HS-27A (cell line): ENCODE results near the gene CIT.
"Not testable (repeated sequence)": the region's sequence is repeated elsewhere in the genome, so short reads cannot be mapped to it uniquely, and the experiment has no call there.

Experiments used
- DNase-seq: peaks from one replicate; pipeline ENCODE4 v3.0.0-alpha.2; 2012; ENCODE audit warnings: low read depth, missing footprints

The CIT gene

DNA sequence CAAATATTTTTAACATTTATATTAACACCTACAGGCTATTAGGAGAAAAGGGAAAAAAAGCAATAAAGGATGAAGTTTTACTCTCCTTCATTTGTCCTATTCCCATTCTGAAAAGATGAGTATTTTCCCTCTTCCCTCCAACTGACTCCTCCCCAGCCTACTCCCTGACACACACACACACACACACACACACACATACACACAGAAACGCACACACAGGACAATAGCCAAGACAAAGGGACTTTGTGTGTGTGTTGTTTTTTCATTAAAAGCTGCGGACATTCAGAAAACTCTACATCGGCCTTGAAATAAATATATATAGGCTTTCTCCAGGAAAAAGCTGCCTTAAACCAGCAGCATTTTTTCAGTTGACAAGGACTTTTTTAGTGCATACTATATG is 134.4 kb downstream of the CIT start:
- no peak for DNase-seq

DNA sequence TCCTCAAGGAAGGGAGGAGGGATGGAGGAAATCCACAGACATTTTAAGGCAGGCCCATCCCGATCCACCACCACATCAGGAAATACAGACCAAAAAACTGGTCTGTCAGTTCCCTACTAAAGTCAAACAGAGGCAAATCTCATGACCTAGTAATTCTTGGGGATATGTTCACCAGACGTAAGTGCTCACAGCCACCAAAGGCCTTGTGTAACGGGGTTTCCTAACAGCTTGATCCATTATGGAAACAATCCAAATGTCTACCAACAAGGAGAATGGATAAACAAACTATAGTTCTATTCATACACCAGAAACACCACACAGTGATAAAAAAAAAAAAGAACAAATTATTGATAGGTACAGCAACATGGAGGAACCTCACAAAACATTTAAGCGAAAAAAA is 136.3 kb downstream of the CIT start:
- DNase-seq, result no peak

DNA sequence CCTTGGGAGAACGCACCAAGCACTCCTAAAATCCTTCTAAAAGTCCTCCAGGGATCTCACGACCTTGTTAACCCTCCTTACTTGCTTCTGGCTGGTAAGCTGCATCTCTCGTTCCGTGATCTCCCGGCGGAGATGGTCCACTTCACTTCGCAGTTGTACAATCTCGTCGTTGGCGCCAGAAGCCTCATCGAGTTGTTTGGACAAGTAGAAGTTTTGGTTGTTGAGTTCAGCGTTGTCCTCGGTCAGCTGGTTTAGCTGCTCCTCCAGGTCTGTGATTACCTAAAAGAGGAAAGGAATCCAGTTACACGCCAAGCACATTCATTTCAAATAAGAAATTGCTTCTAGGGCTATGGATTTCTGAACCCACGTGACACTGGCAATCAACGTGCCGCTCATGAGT is 142.0 kb downstream of the CIT start:
- no peak for DNase-seq

DNA sequence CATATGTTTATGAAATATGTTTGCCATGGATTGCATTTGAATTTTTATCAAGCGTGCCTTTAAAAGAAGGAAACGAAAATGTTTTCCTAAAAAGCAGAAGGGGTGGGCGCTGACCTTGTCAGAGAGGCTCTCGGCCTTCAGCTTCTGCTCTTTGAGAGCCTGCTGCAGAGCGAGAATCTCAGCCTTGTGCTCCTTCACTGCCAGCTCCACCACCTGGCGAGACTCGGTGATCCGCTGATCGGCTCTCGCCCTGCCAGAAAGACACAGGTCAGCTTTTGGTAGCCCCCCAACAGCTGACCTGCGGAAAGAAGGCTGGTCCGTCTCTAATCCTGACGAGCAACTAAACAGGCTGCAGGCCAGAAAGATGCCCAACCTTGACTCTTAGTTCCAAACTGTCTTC is 146.7 kb downstream of the CIT start:
- no peak for DNase-seq

DNA sequence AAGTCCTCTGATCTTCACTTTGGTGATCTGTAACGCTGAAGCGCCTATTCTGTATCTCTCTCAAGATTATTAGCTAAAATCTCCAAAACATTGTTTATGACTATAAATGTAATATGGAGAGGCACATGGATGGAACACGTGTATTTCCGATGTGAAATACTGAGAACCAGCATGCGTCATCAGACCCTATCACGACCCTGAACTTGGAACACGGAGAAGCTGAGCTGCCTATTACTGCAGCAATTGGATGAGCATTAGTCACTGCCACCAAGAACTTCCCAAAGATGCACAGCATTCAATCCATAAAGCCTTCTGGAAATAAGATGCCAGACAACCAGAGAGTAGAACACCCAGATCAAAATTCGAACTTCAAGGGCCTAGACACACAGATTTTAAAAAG is 147.2 kb downstream of the CIT start:
- no peak for DNase-seq

DNA sequence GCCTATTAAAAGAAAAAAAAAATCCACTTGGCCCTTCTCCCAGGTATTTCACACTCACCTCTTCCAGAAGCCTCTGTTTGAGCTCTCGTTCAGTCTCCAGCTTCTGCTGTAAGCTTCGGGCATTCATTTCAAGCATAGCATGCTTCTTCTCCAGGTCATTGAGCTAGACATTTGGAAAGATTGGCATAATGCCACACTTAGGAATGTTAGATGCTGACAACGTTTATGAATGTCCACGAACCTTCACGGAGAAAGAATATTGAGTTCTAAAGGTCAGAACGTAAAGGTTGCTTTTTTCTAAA is 148.7 kb downstream of the CIT start:
- no peak for DNase-seq

DNA sequence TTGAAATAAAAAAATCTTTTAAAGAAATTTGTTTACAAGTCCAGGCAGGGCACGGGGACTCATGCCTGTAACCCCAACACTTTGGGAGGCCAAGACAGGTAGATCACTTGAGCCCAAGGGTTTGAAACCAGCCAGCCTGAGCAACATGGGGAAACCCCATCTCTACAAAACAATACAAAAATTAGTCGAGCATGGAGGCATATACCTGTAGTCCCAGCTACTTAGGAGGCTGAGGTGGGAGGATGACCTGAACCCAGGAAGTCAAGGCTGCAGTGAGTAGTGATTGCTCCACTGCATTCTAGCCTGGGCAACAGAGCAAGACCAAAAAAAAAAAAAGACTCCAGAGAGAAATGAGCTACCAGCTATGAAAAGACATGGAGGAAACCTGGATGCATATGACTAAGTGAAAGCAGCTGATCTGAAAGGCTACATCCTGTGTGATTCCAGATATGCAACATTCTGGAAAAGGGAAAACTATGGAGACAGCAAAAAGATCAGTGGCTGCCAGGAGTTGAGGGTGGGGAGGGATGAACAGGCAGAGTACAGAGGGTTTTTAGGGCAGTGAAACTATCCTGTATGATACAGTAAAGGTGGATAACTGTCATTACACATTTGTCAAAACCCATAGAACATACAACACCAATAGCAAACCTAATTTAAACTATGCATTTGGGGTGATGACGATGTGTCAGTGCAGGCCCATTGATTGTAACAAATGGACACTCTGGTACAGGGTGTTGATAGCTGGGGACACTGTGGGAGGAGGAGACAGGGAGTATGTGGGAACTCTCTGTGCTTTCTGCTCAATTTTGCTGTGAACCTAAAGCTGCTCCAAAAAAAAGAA is 149.3 kb downstream of the CIT start:
- no peak for DNase-seq

DNA sequence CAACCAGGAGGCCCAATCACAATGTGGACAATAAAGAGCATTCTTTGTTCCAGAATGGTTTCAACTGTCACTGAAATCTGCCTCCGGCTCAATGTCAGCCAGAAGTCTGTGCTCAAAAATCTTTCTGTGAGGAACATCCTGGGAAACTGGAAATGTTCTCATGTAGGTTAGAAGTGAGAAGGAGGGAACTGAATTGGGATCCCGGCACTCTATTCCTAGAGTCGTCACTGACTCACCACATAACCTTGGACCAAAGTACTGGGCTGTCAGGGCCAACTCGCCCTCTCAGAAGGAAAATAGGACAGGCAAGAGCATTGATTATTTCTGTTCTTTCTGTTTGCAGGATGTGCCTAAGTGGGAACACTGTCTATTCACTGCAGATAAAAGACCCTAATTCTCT is 151.6 kb downstream of the CIT start:
- no peak for DNase-seq

DNA sequence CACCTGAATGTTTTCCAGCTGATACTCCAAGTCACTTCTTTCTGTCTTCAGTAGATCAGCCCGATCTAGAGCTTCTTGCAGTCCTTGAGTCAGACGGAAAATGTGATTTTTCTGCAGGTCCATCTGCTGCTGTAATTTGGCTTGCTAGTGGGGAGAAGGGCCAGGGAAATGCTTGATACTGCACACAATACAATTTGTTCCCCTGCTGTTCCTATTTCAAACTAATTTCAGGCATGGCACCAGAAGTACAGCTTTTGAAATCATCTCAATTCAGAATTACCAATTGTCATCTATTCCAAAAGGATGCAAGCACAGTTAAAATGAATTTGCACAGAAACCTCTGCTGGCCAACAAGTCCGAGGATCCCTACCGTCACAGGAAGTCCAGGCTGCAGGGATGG is 155.8 kb downstream of the CIT start:
- no peak for DNase-seq

DNA sequence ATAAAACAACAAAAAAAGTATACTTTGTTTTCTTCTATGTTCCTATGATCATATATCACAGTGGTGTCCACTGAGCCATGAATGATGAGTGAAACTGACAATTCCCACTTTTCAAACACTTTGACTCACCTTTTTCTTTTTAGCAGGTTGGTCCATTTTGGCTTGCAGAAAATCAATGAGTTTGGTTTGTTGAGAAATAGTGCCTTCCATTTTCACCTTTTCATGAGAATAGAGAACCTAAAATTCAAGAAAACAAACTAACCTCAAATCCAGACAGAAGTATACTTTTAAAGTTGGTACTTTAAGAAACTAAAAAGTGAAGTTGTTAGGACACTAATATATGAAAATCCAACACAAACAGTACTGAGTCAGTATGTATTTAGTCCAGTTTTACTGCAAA is 156.8 kb downstream of the CIT start:
- no peak for DNase-seq

DNA sequence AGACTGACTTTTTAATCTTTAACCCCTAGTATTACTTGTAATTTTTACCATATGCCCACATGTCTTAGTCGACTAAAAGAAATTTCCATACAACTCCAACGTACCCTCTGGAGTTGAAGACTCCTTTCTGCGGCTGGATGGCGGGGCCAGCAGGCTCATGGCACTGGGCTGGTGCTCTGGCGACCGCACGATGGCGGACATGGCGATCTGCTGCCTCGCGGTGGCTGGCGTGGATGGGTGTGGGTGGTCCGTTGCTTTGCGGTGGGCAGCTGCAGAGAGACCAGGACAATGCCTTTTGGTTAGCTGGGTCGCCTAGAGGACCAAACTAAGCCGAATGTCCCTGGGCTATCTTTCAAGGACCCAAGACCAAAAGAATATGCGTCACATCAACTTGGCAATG is 159.0 kb downstream of the CIT start:
- DNase-seq, result no peak

DNA sequence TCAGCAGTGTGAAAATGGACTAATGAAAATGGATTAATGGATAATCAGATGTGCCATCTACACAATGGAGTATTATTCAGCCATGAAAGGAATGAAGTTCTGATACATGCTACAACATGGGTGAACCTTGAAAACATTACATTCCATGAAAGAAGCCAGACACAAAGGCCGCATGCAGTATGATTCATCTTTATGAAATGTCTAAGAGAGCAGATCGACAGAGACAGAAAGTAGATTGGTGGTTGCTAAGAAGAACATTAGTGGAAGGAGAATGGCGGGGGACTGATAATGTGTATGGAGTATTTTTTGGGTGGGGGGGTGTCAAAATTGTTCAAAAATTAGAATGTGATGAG is 161.9 kb downstream of the CIT start:
- no peak for DNase-seq

DNA sequence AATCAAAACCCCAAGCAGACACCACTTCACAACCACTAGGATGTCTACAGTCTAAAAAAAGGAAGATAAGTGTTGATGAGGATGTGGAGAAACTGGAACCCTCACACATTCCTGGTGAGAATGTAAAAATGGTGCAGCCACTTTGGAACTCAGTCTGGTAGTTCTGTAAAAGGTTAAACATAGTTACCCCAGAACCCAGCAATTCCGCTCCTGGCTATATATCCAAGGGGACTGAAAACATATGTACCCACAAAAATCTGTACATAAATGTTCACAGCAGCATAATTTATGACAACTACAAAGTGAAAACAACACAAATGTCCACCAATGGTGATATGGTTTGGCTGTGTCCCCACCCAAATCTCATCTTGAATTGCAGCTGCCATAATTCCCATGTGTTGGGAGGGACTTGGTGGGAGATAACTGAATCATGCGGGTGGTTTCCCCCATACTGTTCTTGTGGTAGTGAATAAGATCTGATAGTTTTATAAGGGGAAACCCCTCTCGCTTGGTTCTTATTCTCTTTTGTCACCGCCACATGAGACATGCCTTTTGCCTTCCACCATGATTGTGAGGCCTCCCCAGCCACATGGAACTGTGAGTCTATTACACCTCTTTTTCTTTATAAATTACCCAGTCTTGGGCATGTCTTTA is 162.4 kb downstream of the CIT start:
- no peak for DNase-seq

DNA sequence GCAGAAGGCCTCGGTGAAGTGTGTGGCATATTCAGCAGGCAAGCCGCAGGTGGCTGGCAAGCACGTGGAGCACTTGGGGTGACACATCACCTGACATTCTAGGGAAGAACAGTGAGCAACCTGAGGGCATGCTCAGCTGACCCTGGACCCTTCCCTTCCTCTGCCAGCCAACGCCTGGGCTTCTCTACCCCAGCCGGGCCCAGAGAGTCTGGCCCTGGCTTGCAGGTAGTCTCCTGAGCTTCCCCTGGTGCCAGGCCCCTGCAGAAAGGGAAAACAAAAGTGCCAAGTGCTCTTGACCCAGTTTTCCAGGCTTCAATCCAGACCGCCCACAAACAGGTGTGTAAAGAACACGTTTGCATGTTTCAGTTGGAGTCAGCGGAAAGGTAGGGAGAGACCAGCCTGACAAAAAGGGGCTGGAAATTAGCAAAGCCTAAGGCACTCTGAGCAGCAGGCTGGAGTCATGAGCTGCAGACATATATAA is 163.5 kb downstream of the CIT start:
- DNase-seq, result no peak

DNA sequence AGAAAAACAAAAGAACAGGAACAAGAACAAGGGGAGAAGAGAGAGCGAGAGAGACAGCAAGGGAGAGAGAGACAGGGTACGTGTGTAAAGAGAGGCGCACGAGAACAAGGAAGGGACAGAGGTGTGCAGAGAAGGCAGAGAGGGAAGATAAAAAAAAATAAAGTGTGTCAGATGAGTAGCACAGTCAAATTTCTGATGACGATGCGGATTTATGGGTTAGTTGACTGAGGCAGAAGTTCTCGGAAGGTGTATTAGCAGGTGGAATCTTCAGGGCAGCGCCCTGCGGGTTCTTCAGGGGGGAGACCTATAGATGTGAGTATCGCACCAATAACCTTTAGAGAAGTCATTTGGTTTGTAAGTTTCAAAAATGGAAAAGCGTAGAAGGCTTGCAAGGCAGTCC is 164.4 kb downstream of the CIT start:
- no peak for DNase-seq

DNA sequence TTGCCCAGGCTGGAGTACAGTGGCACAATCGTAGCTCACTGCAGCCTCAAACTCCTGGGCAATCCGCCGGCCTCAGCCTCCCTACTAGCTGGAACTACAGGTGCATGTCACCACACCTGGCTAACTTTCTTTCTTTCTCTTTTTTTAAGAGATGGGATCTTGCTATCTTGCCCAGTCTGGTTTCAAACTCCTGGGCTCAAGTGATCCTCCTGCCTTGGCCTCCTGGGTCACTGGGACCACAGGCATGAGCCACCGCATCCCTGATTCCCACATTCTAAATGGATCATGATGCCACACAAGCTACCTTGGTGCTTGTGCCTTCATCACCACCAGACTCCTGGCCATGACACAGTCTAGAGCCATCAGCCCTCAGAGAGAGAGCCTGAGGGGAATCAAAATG is 165.4 kb downstream of the CIT start:
- DNase-seq, result no peak

DNA sequence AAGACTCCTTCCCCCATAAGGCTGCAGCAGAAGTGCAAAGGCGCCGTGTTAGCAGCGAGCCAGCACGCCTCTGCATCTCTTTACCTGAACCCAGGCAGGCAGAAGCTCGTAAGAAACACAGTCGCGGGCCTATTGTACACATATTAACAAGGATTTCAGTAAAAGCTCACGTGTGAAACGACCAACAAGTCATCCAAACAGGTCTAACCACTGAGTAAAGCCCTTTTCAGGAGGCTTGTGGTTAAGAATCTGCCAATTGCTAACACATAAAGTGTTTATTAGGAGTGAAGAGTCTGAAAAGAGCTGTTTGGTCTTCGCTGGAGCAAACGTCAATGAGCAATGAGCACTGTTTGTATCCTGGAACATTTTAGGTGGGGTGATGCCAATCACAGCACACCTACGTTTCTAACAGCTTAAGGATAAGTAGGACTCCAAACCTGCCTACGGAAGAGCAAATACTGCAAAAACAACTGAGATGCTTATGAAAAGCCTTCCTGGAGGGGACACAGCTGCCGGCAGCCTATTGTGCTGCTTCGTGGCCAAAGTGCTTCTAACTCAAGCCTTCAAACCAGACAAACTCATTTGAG is 166.1 kb downstream of the CIT start:
- DNase-seq, result no peak

DNA sequence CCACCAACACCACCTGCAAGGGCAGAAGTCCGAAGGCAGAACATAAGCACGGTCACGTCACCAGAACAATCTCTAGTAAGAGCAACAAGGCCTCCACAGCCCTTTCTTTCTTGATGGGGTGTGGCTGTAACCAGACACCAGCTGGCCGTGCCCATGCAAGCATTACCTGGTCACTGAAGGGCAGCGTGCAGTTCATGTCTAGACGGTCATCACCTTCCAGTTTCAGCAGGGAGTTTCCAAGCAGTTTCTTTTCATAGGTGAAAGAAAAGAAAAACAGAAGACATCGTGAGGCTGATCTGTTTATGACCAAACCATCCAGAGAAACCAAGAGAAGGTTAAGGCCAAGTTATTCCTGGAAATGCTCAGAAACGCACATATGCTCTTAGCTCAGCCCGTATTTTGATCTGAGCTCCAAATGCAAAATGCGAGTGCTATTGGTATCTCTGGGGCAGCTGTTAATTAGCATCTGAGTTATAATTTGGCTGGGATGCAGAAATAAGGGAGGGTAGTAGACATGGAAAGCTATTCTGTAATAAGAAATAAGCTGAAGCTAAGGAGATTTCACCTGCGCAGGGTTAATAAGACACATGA is 166.7 kb downstream of the CIT start:
- no peak for DNase-seq

DNA sequence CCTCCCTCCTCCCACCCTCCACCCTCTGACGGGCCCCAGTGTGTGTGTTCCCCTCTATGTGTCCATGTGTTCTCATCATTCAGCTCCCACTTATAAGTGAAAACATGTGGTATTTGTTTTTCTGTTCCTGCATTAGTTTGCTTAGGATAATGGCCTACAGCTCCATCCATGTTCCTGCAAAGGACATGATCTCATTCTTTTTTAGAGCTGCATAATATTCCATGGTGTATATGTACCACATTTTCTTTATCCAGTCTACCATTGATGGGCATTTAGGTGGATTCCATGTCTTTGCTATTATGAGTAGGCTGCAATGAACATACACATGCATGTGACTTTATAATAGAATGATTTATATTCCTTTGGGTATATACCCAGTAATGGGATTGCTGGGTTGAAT is 170.7 kb downstream of the CIT start:
- not testable (repeated sequence) for DNase-seq

DNA sequence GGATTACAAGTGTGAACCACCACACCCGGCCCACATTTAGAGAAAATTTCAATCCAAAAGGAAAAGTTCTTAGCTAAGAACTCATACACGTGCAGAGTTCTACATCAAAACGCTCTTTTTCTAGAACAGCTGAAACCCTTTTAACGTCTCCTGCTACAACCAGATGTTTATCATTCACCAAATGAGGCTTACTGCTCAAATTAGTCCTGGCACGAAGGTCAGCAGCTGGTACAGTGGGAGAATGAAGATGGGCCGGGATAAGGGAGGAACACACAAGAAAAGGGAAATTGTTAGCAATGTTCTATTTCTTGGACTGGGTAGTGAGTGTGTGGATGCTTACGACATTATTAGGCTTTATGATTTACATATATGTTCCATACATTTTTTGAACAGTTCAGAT is 171.9 kb downstream of the CIT start:
- DNase-seq, result no peak

DNA sequence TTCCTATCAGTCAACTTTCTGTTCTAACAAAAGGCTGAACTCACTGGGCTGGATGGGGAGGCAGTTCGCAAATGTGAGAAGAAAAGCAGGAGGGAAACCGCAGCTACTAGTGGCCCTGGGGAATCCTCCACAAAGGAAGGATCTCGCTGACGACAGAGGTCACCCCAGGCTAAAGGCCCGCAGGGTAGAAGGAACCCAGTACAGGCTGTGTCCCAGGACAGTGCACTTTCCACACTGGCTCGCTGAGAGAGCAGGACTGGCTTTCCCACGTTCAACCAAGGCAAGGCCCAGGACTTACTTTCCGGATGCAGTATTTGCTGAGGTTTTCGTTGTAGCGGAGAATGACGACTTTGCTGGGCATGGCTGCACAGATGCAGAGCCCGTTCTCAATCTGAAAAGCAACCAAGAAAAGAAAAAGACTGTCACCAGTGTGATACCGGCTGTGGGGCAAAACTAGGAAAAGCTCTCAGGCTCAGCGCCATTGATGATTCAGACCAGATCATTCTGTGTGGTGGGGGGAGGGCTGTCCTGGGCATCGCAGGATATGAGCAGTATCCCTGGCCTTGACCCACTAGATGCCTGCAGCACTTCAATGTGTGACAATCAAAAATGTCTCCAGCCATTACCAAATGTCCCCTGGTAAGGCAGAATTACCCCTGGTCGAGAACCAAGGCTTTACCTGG is 172.9 kb downstream of the CIT start:
- no peak for DNase-seq

DNA sequence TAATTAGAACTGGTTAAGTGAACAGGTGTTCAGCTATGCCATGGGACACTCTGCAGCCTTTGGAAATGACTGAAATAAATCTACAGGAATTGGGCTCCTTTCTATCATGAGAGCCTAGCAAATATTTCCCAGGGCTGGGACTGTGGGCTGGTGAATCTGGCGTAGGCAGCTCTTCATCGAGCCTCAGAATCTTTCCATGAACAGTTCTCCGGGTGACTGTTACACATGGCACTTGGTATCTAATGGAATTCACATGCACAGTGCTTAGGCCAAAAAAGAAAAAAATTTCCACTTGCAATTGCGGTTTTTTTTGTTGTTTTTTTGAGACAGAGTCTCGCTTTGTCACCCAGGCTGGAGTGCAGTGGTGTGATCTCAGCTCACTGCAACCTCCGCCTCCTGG is 177.0 kb downstream of the CIT start:
- DNase-seq, result no peak
